Measurements from ENCODE around the gene VEGFB. TPM values are rescaled to one million over a fixed set of nuclear protein-coding genes. Genes with fewer than 3 reads are reported as not detected.
A peak's percentile ranks its signal among the peaks of the same experiment; 100 is the strongest.

The VEGFB gene
- total and polyA plus RNA-seq, 2 of the 4 experiments (the other 2 are of a cell fraction), result 3.0 to 25.1 TPM

DNA sequence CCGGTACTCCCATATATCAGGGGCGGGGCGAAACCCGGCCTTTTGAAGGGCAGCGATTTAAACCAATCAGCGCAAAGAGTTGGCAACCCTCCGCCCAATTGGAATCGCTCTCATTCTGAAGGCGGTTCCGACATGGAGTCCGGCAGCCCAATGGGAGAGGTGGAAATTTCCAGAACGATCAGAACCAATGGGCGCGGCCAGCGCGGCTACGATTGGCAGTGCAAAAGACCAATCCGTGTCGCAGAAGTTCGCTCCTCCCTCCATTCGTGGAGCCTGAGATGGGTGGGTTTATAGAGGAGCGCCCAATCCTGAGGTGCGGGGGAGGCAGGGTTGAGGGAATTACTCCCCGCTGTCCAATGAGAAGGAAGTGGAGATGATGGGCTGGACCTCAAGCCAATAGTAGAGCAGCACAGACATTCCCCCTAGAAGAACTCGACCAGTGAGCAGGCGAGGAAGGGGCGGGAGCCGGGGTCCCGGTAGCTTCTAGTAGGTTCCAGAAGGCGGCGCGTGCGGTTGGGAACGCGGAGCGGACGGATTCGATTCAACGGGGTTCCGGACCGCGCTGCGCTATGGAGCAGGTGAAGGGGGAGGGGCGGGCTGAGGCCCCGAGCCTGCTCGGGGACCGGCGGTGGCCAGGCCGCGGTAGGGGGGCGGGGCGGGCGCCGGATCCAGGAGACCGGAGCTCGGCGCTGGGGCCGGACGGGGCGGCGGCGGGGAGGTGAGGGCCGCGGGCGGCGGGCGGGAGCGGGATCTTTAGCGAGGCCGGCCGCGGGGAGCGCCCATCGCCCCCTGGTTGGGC is 48.5 kb upstream of the VEGFB start, which contains the start of gene STIP1 (continued):
- TF ChIP-seq, protein P1, sequence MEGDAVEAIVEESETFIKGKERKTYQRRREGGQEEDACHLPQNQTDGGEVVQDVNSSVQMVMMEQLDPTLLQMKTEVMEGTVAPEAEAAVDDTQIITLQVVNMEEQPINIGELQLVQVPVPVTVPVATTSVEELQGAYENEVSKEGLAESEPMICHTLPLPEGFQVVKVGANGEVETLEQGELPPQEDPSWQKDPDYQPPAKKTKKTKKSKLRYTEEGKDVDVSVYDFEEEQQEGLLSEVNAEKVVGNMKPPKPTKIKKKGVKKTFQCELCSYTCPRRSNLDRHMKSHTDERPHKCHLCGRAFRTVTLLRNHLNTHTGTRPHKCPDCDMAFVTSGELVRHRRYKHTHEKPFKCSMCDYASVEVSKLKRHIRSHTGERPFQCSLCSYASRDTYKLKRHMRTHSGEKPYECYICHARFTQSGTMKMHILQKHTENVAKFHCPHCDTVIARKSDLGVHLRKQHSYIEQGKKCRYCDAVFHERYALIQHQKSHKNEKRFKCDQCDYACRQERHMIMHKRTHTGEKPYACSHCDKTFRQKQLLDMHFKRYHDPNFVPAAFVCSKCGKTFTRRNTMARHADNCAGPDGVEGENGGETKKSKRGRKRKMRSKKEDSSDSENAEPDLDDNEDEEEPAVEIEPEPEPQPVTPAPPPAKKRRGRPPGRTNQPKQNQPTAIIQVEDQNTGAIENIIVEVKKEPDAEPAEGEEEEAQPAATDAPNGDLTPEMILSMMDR (conservative IDR thresholded peaks at IDR 0.05; ENCODE audit: low read depth, low read length), result peak; percentile 59
- peak; percentile 52; the same call in 1 of the 2 replicates for TF ChIP-seq MXI1 (IDR thresholded peaks at IDR 0.05; ENCODE audit: borderline replicate concordance, low read depth, low read length)
- TF ChIP-seq RCOR1 (IDR thresholded peaks at IDR 0.05; ENCODE audit: insufficient replicate concordance, low read length), result no peak
